Kidney capillary endothelial cell (primary cell): Measurements from ENCODE around the gene CSDE1.
A peak's percentile ranks its signal among the peaks of the same experiment; 100 is the strongest.

Experiments
- DNase-seq: peaks from one replicate; pipeline ENCODE4 v3.0.0-alpha.2; 2018; ENCODE audit warnings: low spot score

CSDE1 gene

GRCh38 chr1:114701931-114702330, 55.9 kb downstream of the CSDE1 start:
- DNase-seq: no peak

GRCh38 chr1:114700036-114700600, 57.7 kb downstream of the CSDE1 start:
- peak; percentile 27 for DNase-seq

GRCh38 chr1:114696810-114697209, 61.0 kb downstream of the CSDE1 start:
- no peak for DNase-seq

GRCh38 chr1:114695430-114696058, 62.2 kb downstream of the CSDE1 start, which contains the start of gene AMPD1:
TSS of gene AMPD1 (minus strand) at chr1:114695546. CDS start at chr1:114695471, 75 bp downstream.
- no peak for DNase-seq

- DNase-seq: no peak
Measured at GRCh38 chr1:114694540-114695310, 63.1 kb downstream of the CSDE1 start.

- no peak for DNase-seq
Measured at GRCh38 chr1:114692947-114693346, 64.8 kb downstream of the CSDE1 start.

- no peak for DNase-seq
Measured at GRCh38 chr1:114691061-114691460, 66.7 kb downstream of the CSDE1 start.

- no peak for DNase-seq
Measured at GRCh38 chr1:114690148-114690547, 67.6 kb downstream of the CSDE1 start.

GRCh38 chr1:114688526-114688925, 69.3 kb downstream of the CSDE1 start:
- no peak for DNase-seq

- no peak for DNase-seq
Measured at GRCh38 chr1:114685851-114686250, 71.9 kb downstream of the CSDE1 start.

GRCh38 chr1:114677691-114678090, 80.1 kb downstream of the CSDE1 start:
- DNase-seq: no peak

GRCh38 chr1:114676115-114676514, 81.7 kb downstream of the CSDE1 start:
- DNase-seq: no peak

GRCh38 chr1:114671939-114672275, 85.9 kb downstream of the CSDE1 start:
- no peak for DNase-seq

GRCh38 chr1:114671011-114671938, 86.5 kb downstream of the CSDE1 start:
- peak; percentile 37 for DNase-seq

GRCh38 chr1:114670083-114671010, 87.4 kb downstream of the CSDE1 start:
- peak; percentile 89 for DNase-seq

- DNase-seq: peak; percentile 38
Measured at GRCh38 chr1:114669562-114670082, 88.2 kb downstream of the CSDE1 start, which contains the start of gene DENND2C. TSS of gene DENND2C (minus strand) at chr1:114670049. CDS start at chr1:114625984, 44,065 bp downstream.

GRCh38 chr1:114668784-114669561, 88.8 kb downstream of the CSDE1 start:
- DNase-seq: no peak

- no peak for DNase-seq
Measured at GRCh38 chr1:114668373-114668772, 89.4 kb downstream of the CSDE1 start.

GRCh38 chr1:114666954-114667353, 90.8 kb downstream of the CSDE1 start:
- no peak for DNase-seq
